K562 (cell line): Measurements from ENCODE around the gene QSOX2. TPM values are rescaled to one million over a fixed set of nuclear protein-coding genes. Genes with fewer than 3 reads are reported as not detected.
A peak's percentile ranks its signal among the peaks of the same experiment; 100 is the strongest.

Experiments
- ATF7 ChIP-seq: fragments of 450-650 bp; IDR thresholded peaks from 2 replicates; pipeline ENCODE4 v1.7.1; 2014; ENCODE audit warnings: mild to moderate bottlenecking, moderate library complexity
- DMBX1 ChIP-seq: fragments of 250-450 bp; sonication (Bioruptor Pico); IDR thresholded peaks from 2 replicates; pipeline ENCODE4 v1.8.0; 2022; ENCODE audit warnings: inconsistent platforms, mild to moderate bottlenecking, moderate library complexity, borderline replicate concordance
- L3MBTL2 ChIP-seq: fragments of 450-650 bp; IDR thresholded peaks from 2 replicates; pipeline ENCODE4 v1.6.1; 2016; ENCODE audit warnings: mild to moderate bottlenecking, moderate library complexity
- NCOA2 ChIP-seq, 2 experiments: fragments of 450-650 bp; IDR thresholded peaks; 2 replicates each; pipeline ENCODE4 v1.6.1; 2018; ENCODE audit warnings: mild to moderate bottlenecking in 2 of 2, moderate library complexity in 1 of 2; ENCODE audit not compliant: partially characterized antibody in 2 of 2
- RAD21 ChIP-seq, 2 experiments: fragments of 250-450 bp in 1 of 2; fragments of 450-650 bp in 1 of 2; sonication (Bioruptor Pico) in 1 of 2; formaldehyde crosslinking in 1 of 2; IDR thresholded peaks in 1 of 2; conservative IDR thresholded peaks in 1 of 2; 2 replicates each; pipeline versions ENCODE4 v1.4.0 to v1.8.0; 2020 to 2022; ENCODE audit warnings: mild to moderate bottlenecking in 2 of 2, moderate library complexity in 1 of 2
- THRAP3 ChIP-seq: fragments of 450-650 bp; IDR thresholded peaks from 2 replicates; pipeline ENCODE4 v1.6.1; 2016; ENCODE audit warnings: mild to moderate bottlenecking, inconsistent platforms, borderline replicate concordance
- ZNF212 ChIP-seq: fragments of 450-650 bp; formaldehyde crosslinking; IDR thresholded peaks from 2 replicates; pipeline ENCODE4 v1.4.0; 2020; ENCODE audit warnings: mild to moderate bottlenecking
- ZNF77 ChIP-seq: fragments of 250-450 bp; sonication (Bioruptor Pico); IDR thresholded peaks from 2 replicates; pipeline ENCODE4 v1.5.0; 2020
- polyA plus RNA-seq, 8 experiments: library from polyadenylated mRNA; depleted of rRNA in 4 of 8; stranded (reverse) in 5 of 8; unstranded in 3 of 8; fragments of >200 nt; fragmentation: Nextera tagmentation in 2 of 8; fragmentation: Illumina TruSeq in 1 of 8; extraction: Ambion mirVana in 2 of 8; extraction: Trizol in 1 of 8; gene quantifications; 2 replicates each; pipeline versions ENCODE4 v1.2.1 to v1.2.3, GENCODE V29; 2011 to 2014; ENCODE audit warnings: inconsistent platforms in 1 of 8, missing spikeins in 1 of 8
- total RNA-seq, 7 experiments: library from RNA; depleted of rRNA in 6 of 7; stranded (reverse); fragments of >200 nt in 6 of 7; fragmentation: Illumina TruSeq in 2 of 7; extraction: Trizol in 2 of 7; gene quantifications; 2 replicates each; pipeline versions ENCODE4 v1.2.1 to v1.2.3, GENCODE V29; 2011 to 2021; ENCODE audit warnings: low replicate concordance in 1 of 7
- TF ChIP-seq, protein P1 (sequence below): fragments of 450-650 bp; IDR thresholded peaks from 2 replicates; pipeline ENCODE4 v1.6.1; 2016
- TF ChIP-seq, protein P2 (sequence below): sonication (generic); formaldehyde crosslinking; IDR thresholded peaks from 2 replicates; pipeline ENCODE4 v1.8.0; 2022; ENCODE audit warnings: mild to moderate bottlenecking, missing genetic modification reagents
- TF ChIP-seq, protein P3 (sequence below): fragments of 150-350 bp; conservative IDR thresholded peaks from 2 replicates; pipeline ENCODE4 v1.6.1; 2014; ENCODE audit warnings: low read length
- TF ChIP-seq, protein P4 (sequence below): fragments of 450-650 bp; formaldehyde crosslinking; IDR thresholded peaks from 2 replicates; pipeline ENCODE4 v1.4.0; 2020; ENCODE audit warnings: mild to moderate bottlenecking, moderate library complexity
- TF ChIP-seq, protein P5 (sequence below): fragments of 250-450 bp; sonication (Bioruptor Pico); IDR thresholded peaks from 2 replicates; pipeline ENCODE4 v1.8.0; 2021; ENCODE audit warnings: moderate library complexity, mild to moderate bottlenecking, inconsistent platforms
- TF ChIP-seq, protein P6 (sequence below): fragments of 250-450 bp; sonication (Bioruptor Pico); IDR thresholded peaks from 2 replicates; pipeline ENCODE4 v1.4.0; 2020
- TF ChIP-seq, protein P7 (sequence below), 3 experiments: fragments of 200-800 bp in 1 of 3; sonication (Bioruptor generic) in 1 of 3; sonication (generic) in 1 of 3; formaldehyde crosslinking in 1 of 3; IDR thresholded peaks; 2 replicates each; pipeline versions ENCODE4 v1.6.1 to v1.8.0; 2016 to 2022; ENCODE audit warnings: mild to moderate bottlenecking in 2 of 3, missing compliant biosample characterization in 2 of 3, missing genetic modification characterization in 2 of 3, missing genetic modification reagents in 1 of 3

The QSOX2 gene
- total and polyA plus RNA-seq, 9 of the 15 experiments (the other 6 are each of a cell fraction or from before 2014, with no cell fraction given) = 0.51 to 23.7 (median 12.7) TPM

DNA sequence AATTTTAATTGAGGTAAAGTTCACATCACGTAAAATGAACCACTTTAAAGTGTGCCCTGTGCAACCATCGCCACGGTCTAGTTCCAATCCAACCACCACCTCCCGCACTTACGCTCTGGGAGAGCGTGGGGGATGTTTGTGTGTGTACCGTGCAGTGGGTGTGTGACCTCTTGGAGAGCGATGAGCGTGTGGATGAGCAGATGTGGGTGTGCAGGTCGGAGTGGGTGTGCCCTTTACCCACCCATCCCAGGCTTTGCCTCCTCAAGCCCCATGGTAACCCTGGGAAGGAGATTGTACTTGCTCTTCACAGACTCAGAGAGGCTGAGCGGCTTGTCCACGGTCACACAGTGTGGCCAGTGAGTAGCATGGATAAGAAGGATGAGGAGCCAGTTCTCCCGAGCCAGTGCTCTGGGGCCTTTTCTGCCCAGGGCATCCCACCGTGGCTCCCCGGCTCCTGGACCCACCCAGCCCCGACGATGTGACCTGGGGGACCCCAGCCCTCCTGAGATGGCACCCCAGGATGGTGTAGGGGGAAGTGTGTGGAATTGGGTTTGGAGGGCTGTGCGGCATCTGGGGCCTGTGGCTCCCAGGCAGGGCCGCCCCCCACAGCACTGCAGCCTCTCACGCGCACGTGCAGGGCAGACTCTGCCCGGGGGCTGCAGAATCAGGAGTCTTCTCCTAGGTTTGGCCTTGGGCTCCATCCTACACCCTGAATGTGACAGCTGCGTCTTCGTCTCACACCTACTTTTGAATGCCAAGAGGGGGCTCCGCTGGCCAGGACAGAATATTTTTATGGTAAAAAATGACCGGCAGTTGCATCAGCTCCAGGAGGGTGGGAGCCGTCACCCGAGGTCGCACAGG, 54.3 kb downstream of the QSOX2 start (continued):
- TF ChIP-seq, protein P1, sequence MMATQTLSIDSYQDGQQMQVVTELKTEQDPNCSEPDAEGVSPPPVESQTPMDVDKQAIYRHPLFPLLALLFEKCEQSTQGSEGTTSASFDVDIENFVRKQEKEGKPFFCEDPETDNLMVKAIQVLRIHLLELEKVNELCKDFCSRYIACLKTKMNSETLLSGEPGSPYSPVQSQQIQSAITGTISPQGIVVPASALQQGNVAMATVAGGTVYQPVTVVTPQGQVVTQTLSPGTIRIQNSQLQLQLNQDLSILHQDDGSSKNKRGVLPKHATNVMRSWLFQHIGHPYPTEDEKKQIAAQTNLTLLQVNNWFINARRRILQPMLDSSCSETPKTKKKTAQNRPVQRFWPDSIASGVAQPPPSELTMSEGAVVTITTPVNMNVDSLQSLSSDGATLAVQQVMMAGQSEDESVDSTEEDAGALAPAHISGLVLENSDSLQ = peak; percentile 35
- TF ChIP-seq DMBX1 (CRISPR knock-in tag) (peak; percentile 72; the same call in 1 of the 2 replicates), NCOA2 (IDR thresholded peaks at IDR 0.05; ENCODE audit: partially characterized antibody in 2 of 2) (no peak), THRAP3 (no peak), ZNF212 (CRISPR knock-in tag) (no peak), ATF7 (peak; percentile 42; the same call in 1 of the 2 replicates), L3MBTL2 (peak; percentile 67), ZNF77 (CRISPR knock-in tag) (no peak), RAD21 (CRISPR knock-in tag; conservative IDR thresholded peaks at IDR 0.05 in 1 of 2, IDR thresholded peaks at IDR 0.05 in 1 of 2) (peak; percentile 39 to 54)
- TF ChIP-seq, protein P2, sequence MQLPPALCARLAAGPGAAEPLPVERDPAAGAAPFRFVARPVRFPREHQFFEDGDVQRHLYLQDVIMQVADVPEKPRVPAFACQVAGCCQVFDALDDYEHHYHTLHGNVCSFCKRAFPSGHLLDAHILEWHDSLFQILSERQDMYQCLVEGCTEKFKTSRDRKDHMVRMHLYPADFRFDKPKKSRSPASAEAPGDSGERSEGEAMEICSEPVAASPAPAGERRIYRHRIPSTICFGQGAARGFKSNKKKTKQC (CRISPR knock-in tag) = 0 out of 2 replicates have a peak, but pooled peaks have one; percentile 42
- TF ChIP-seq, protein P3, sequence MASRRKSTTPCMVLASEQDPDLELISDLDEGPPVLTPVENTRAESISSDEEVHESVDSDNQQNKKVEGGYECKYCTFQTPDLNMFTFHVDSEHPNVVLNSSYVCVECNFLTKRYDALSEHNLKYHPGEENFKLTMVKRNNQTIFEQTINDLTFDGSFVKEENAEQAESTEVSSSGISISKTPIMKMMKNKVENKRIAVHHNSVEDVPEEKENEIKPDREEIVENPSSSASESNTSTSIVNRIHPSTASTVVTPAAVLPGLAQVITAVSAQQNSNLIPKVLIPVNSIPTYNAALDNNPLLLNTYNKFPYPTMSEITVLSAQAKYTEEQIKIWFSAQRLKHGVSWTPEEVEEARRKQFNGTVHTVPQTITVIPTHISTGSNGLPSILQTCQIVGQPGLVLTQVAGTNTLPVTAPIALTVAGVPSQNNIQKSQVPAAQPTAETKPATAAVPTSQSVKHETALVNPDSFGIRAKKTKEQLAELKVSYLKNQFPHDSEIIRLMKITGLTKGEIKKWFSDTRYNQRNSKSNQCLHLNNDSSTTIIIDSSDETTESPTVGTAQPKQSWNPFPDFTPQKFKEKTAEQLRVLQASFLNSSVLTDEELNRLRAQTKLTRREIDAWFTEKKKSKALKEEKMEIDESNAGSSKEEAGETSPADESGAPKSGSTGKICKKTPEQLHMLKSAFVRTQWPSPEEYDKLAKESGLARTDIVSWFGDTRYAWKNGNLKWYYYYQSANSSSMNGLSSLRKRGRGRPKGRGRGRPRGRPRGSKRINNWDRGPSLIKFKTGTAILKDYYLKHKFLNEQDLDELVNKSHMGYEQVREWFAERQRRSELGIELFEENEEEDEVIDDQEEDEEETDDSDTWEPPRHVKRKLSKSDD = no peak
- TF ChIP-seq, protein P4, sequence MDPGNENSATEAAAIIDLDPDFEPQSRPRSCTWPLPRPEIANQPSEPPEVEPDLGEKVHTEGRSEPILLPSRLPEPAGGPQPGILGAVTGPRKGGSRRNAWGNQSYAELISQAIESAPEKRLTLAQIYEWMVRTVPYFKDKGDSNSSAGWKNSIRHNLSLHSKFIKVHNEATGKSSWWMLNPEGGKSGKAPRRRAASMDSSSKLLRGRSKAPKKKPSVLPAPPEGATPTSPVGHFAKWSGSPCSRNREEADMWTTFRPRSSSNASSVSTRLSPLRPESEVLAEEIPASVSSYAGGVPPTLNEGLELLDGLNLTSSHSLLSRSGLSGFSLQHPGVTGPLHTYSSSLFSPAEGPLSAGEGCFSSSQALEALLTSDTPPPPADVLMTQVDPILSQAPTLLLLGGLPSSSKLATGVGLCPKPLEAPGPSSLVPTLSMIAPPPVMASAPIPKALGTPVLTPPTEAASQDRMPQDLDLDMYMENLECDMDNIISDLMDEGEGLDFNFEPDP (CRISPR knock-in tag) = no peak
- TF ChIP-seq, protein P5, sequence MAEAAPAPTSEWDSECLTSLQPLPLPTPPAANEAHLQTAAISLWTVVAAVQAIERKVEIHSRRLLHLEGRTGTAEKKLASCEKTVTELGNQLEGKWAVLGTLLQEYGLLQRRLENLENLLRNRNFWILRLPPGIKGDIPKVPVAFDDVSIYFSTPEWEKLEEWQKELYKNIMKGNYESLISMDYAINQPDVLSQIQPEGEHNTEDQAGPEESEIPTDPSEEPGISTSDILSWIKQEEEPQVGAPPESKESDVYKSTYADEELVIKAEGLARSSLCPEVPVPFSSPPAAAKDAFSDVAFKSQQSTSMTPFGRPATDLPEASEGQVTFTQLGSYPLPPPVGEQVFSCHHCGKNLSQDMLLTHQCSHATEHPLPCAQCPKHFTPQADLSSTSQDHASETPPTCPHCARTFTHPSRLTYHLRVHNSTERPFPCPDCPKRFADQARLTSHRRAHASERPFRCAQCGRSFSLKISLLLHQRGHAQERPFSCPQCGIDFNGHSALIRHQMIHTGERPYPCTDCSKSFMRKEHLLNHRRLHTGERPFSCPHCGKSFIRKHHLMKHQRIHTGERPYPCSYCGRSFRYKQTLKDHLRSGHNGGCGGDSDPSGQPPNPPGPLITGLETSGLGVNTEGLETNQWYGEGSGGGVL (CRISPR knock-in tag) = no peak
- TF ChIP-seq, protein P6, sequence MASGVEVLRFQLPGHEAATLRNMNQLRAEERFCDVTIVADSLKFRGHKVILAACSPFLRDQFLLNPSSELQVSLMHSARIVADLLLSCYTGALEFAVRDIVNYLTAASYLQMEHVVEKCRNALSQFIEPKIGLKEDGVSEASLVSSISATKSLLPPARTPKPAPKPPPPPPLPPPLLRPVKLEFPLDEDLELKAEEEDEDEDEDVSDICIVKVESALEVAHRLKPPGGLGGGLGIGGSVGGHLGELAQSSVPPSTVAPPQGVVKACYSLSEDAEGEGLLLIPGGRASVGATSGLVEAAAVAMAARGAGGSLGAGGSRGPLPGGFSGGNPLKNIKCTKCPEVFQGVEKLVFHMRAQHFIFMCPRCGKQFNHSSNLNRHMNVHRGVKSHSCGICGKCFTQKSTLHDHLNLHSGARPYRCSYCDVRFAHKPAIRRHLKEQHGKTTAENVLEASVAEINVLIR = no peak
- TF ChIP-seq, protein P7, sequence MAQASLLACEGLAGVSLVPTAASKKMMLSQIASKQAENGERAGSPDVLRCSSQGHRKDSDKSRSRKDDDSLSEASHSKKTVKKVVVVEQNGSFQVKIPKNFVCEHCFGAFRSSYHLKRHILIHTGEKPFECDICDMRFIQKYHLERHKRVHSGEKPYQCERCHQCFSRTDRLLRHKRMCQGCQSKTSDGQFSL (CRISPR knock-in tag; IDR thresholded peaks at IDR 0.05) = 0 out of 2 replicates have a peak, but pooled peaks have one; percentile 26
- TF ChIP-seq, protein P7 (tag; IDR thresholded peaks at IDR 0.05) = no peak
